ENCODE measurements around the gene CSAD. TPM values are rescaled to one million over a fixed set of nuclear protein-coding genes. Genes with fewer than 3 reads are reported as not detected.
"Not testable (repeated sequence)": the region's sequence is repeated elsewhere in the genome, so short reads cannot be mapped to it uniquely, and the experiment has no call there.

CSAD gene
- total RNA-seq, 1 donor from 2014 or later = 17.1 TPM

DNA sequence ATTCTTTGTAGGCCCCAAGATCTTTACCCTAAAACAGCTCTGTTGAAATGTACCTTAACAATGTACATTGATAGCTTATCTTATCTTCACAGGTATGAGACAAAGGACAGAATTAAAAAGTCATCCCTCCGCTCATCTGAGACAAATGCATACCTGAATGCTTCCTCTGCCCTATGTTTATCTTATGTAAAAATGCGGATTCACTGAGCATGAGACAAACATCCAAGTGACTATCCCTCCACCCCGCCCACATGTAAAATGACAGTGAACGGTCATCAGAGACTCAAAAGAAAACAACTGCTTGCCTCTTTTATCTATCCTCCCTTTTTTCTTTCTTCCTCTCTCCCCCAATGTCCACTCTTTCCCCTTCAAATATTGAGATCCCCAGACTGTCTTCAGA lies 37.4 kb downstream of the CSAD start:
- ATAC-seq = no peak

DNA sequence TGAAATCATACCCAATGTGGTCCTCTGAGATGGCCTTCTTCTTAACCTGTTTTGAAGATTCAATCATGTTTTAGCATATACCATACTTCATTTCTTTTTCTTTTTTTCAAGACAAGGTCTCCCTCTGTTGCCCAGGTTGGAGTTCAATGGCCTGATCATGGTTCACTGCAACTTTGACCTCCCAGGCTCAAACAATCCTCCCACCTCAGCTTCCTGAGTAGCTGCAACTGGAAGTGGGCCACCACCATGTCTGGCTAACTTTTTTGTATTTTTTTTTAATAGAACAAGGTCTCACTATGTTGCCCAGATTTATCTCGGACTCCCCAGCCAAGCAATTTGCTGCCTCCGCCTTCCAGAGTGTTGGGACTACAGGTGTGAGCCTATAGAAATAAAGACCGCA lies 47.0 kb downstream of the CSAD start:
- no peak for ATAC-seq

DNA sequence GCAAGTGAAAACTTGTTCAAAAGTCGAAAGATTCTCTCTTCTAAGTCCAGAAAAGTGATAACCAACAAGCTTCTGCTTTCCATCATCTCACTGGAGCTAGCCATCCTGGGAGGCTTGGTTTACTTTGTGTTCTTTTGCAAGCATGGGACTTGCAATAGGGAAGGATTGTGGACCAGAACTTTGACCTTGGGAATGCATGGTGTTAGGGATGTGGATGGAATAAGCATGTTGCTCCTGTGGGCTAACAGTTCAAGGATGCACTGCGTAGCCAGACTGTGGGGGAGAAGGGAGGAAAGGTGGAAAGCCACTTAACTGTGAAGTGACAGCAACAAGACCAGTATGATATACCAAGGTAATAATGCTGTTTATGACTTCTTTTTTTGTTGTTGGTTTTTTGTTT lies 48.9 kb downstream of the CSAD start:
- ATAC-seq = no peak

DNA sequence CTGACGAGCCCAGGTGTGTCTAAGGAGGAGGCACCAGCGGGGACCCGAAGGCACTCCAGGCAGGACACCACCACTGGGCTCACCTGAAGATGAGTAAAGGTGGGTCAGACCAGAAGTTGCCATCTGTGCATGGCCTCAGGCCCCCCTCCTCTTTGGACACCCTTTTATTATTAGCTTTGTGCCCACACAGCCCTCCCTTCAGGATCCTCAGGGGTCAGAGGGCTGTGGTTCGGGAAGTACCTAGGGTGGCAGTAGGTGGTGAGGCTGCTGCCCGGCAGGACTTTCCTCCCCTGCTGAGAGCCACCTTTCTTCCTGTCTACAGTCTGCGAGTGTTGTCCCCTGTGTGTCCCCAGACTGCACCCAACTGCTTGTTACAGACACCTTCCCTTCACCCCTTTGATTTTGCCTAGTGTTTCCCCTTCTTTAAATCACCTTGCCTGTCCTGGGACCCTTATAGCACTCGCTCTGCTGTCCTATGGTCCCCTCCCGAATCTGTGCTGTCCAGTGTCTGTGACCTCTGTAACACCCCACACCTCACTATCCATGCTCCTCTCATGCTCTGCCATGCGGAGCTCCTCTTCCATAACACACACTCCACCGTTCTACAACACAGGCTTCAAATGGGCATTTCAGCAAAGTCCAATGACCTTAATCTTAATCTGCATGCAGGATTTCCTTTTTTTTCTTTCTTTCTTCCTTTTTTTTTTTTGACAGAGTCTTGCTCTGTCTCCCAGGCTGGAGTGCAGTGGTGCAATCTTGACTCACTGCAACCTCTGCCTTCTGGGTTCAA lies 51.8 kb downstream of the CSAD start:
- ATAC-seq = no peak

DNA sequence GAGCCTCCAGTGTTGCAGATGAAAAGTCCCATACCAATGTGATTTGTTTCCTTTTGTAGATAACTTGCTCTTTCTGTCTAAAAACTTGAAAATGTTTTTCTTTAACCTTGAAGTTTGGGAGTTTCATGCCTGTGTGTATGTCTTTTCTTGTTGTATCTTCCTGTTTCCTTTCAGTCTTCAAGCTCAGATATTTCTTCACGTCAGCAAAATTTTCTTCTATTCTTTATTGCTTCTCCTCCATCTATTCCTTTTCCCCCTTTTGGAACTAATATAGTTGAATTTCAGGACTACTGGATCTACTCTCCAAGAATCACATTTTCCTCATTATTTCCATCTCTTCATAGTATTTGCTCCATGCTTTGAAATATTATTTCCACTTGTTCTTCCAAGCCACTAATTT lies 53.6 kb downstream of the CSAD start:
- ATAC-seq = no peak

DNA sequence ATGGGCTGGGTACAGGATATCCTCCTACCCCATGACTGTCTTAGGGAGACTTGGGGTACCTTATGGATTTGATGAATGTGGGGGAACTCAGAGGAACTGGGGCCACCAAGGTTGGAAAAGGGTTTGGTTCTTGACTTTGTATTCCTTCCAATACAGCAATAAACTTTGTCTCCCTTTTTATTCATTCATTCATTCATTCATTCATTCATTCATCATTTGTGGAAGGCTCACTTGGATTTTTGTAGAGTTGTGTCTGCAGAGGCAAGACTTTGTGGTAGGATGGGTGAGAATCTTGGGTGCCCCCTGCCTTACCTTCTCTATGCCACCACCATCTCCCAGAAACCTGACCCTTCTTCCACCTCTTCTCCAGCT lies 56.4 kb downstream of the CSAD start:
- no peak for ATAC-seq

DNA sequence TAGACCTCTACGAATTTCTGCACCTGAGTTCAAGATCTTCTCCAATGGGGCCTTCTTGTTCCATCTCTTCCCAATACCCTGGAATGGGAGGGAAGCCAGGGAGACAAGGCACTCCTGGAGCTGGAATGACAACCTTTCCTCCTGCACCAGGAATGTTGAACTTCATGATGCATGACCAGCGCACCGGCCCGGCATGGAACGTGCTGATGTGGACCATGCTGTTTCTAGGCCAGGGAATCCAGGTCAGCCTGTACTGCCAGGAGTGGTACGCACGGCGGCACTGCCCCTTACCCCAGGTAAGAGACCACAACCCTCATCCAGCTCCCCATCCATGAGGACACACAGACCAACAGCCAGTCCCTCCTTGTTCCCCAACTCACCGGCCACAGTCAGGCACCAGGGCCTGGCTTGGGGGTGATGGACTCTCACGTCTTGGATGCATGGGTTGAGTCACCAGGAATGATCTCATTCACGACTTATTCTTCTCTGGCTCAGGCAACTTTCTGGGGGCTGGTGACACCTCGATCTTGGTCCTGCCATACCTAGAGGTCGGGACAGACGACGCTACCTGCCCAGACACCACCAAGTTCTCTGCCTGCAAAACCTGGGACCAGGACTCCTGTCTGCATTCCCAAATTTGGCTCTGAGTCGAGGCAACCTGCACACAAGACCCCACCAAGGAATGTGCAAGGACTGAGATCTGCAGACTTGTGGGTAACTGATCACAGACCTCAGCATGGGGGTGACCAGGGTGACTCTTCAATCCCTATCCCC lies 57.0 kb downstream of the CSAD start:
- ATAC-seq = no peak

DNA sequence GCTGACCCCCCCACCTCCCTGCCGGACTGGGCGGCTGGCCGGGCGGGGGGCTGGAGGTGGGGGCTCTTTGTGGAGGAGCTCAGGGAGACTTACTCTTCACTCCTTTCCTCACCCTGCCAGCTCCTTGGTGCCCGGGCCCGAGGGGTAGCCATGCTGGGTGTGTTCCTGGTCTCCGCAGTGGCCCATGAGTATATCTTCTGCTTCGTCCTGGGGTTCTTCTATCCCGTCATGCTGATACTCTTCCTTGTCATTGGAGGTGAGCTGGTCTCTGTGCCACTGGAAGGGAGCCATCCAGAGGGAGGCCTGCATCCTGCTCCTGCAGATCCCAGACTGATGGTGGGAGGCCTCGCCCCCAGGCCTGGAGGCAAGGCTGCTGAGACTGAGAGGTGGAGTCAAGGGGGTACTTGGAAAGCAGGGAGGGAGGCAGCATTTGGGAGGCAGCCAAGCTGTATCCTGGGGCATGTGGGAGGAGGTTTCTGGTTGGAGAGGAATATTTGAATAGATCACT lies 57.7 kb downstream of the CSAD start:
- ATAC-seq = no peak

DNA sequence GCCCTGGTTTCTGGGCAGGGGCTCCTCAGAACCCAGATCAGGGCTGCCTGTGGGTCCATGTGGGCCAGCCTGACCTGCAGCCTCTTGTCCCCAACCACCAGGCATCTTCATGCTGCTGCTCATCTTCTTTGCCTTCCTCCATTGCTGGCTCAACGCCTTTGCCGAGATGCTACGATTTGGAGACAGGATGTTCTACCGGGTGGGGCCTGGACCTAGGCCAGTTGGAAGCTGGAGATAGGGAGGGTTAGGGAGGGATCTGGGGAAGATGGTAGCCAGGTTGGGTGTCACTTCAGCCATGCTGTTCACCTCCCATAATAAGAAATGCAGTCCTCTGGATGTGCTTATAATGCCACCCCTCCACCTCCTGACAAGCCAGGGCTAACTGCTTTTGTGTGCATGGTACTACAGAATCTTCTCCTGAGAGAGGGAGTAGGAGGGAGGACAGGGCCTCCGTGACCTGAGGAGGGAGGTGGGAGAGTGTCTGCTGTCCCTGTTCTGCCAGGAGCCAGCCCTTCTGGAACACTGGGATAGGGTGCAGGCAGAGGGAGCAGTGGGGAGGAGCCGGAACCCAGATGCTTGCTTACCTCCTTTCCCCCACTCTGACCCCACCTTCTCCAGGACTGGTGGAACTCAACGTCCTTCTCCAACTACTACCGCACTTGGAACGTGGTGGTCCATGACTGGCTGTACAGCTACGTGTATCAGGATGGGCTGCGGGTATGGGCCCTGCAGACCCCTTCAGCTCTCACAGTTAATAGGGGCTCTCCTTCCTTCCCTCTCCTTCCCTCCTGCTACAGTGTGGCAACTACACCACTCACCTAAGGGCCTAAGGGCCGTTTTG lies 59.8 kb downstream of the CSAD start:
- ATAC-seq = no peak

DNA sequence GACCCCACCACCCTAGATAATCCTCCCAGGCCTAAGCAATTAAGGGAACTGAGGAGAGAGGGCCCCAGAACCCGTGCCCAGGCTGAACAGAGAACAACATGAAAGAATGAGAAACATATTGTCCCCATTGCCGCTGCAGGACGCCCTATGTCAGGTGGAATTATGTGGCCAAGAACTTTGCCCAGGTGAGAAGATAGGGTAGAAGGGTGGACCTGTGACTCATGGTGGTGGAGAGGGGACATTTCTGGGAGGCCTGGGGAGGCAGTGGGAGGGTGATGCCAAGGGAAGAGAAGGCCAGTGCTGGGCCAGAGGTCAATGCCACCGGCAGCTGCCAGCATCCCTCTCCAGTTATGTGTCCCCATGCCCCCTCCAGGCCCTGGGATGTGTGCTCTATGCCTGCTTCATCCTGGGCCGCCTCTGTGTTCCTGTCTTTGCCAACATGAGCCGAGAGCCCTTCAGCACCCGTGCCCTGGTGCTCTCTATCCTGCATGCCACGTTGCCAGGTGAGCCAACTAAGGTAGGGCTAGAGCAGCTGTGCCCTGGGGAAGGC lies 61.9 kb downstream of the CSAD start:
- ATAC-seq = no peak

DNA sequence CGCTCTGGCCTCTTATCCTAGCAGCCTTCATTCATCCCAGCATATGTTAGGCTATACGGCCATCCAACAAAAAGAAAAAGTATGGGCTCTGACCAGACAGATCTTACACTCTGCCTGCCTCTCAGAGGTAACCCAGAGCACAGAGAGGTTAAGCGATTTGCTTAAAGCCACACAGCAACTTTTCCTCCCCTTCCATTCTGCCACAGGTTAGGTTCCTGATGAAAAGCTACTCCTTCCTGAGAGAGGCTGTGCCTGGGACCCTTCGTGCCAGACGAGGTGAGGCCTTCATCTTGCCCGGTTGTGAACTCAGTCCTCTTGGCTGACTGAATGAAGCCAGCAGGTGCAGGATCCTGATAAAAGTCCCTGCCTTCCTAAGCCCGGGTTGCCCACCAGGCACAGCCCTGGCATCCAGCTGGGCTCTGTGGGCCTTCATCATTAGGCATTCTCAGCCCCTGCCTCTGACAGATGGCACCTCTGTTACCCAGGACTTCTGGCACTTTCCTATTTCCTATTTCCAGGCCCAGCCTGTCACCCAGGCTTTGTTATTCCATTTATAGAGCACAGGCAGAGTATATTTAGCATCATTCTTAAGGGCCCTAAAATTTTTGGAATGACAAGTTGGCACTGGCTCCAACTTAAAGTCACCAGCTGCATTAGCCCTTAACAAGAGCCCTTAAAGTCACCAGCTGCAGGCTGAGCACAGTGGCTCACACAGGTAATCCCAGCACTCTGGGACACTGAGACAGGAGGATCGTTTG lies 64.7 kb downstream of the CSAD start:
- ATAC-seq = no peak

DNA sequence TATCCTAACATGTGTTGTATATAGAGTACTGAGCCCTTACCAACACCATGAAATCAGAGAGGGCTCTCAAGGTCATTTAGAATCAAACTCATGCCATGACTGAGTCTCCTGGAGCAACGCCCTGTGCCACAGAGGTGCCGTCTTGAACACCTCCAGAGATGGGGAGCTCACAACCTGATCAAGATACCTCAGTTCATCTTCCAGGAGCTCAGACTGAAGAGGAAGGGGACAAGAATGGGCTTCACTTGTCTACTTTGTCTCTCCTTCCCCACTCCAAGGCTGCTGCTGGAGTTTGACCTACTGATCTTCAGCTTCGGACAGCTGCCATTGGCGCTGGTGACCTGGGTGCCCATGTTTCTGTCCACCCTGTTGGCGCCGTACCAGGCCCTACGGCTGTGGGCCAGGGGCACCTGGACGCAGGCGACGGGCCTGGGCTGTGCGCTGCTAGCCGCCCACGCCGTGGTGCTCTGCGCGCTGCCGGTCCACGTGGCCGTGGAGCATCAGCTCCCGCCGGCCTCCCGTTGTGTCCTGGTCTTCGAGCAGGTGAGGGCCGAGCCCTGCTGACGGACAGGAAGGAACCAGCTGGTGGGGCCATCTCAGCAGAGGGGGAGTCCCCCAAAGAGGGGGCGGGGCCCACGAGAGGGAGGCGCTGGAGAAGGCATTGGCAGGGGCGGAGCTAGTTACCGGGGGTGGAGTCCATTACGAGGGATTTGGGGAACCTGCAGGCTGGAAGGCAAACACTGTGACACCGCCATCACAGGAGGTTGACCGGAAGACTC lies 65.4 kb downstream of the CSAD start:
- no peak for ATAC-seq

DNA sequence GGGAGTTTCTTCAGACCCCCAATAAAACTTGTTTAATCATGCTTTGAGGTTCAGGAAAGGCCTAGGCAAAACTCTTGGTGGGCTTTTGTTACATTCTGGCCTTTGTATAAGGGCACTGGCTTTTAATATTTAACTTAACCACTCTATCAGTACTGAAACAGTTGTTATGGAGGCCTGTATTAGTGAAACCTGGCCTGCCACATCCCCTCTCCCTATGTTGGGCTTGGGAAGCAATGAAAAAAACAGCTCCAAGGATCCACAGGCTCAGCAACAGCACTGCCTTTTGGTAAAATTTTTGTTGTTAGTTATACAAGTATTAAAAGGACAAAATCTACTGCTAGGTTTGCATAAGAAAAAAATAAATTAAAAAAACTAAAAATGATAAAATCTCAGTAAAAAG lies 66.8 kb downstream of the CSAD start:
- no peak for ATAC-seq

DNA sequence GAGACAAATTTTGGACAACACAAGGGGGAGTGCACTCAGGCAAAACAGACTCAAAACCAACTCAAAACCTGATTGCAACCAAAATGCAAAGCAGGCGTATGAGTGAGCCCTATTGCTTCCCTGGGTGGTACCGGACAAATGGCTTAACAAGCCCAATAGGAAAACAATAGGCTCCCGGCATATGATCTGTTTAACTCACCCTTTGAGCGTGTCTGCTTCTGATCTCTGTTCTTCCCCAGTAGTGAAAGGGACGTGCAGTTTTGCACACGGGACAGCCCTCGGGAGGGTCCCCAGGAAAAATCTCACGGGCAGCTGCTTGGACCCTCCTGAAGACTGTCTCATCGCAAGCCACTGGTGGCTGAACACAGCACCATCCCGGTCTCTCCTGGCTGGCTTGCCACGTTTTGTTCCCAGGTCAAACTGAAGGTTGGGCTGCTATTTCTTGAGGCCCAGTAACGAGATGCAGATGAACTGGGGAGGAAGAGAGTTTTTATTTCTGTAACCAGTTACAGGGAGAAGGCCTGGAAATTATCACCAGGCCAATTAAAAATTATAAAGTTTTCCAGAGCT lies 67.5 kb downstream of the CSAD start:
- ATAC-seq = no peak

DNA sequence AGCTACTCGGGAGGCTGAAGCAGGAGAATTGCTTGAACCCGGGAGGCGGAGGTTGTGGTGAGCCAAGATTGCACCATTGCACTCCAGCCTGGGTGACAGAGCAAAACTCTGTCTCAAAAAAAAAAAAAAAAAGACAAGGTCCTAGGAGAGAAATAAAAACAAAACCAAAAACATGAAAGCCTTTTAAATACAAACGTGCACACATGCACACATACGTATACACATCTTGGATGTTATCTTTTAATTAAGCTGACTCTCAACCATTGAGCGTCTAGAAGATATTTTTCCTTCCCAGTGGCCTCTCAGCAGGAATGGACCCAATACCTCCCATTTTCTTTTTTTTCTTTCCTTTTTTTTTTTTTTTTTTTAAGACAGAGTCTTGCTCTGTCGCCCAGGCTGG lies 68.3 kb downstream of the CSAD start:
- not testable (repeated sequence) for ATAC-seq

Other genes with a start within 250 kb of the CSAD start
- 80.0 TPM for gene KRT18, start 231.8 kb downstream of the CSAD start, total RNA-seq
- gene EIF4B, start 174.5 kb downstream of the CSAD start, total RNA-seq = 344 TPM
- 10.6 TPM for gene TNS2, start 130.9 kb downstream of the CSAD start, total RNA-seq
- 29.3 TPM for gene SPRYD3, start 101.5 kb downstream of the CSAD start, total RNA-seq
- 50.5 TPM for gene IGFBP6, start 83.3 kb downstream of the CSAD start, total RNA-seq
- gene SOAT2, start 77.4 kb downstream of the CSAD start, total RNA-seq = not detected
- gene ZNF740, start 203 bp downstream of the CSAD start, total RNA-seq = 19.6 TPM
- gene ITGB7, start 26.3 kb upstream of the CSAD start, total RNA-seq = 7.0 TPM
- 168 TPM for gene RARG, start 51.3 kb upstream of the CSAD start, total RNA-seq
- 33.8 TPM for gene ESPL1, start 87.4 kb upstream of the CSAD start, total RNA-seq
- 306 TPM for gene PFDN5, start 114.6 kb upstream of the CSAD start, total RNA-seq
- 30.2 TPM for gene MYG1, start 118.8 kb upstream of the CSAD start, total RNA-seq
- 28.5 TPM for gene AAAS, start 140.7 kb upstream of the CSAD start, total RNA-seq
- gene SP7, start 155.4 kb upstream of the CSAD start, total RNA-seq = not detected
- gene SP1, start 199.3 kb upstream of the CSAD start, total RNA-seq = 71.0 TPM
- gene AMHR2, start 242.9 kb upstream of the CSAD start, total RNA-seq = not detected